WERI-Rb-1 (cell line): ENCODE data around the gene FRMD4A.

Source experiments
- DNase-seq: peaks from one replicate; pipeline ENCODE4 v3.0.0-alpha.2; 2020
- H3K27ac ChIP-seq: fragments of 250-450 bp; sonication (Bioruptor Pico); 2 replicates; pipeline ENCODE4 v1.5.1; 2020; ENCODE audit warnings: mild to moderate bottlenecking, moderate library complexity
- H3K27me3 ChIP-seq: fragments of 250-450 bp; sonication (Bioruptor Pico); 2 replicates; pipeline ENCODE4 v1.5.1; 2021; ENCODE audit warnings: mild to moderate bottlenecking, low read depth, moderate library complexity; ENCODE audit not compliant: insufficient read depth, severe bottlenecking
- H3K36me3 ChIP-seq: fragments of 250-450 bp; sonication (Bioruptor Pico); 2 replicates; pipeline ENCODE4 v1.5.1; 2020; ENCODE audit warnings: mild to moderate bottlenecking, moderate library complexity
- H3K4me3 ChIP-seq: 2 replicates; pipeline ENCODE4 v1.5.1; 2011; ENCODE audit warnings: low read depth, mild to moderate bottlenecking, control low read depth, low read length
- H3K9me3 ChIP-seq: fragments of 250-450 bp; sonication (Bioruptor Pico); 2 replicates; pipeline ENCODE4 v1.5.1; 2021; ENCODE audit warnings: mild to moderate bottlenecking, moderate library complexity; ENCODE audit not compliant: severe bottlenecking
- TF ChIP-seq, protein P1 (sequence below): IDR thresholded peaks from 2 replicates; pipeline ENCODE4 v1.5.1; 2011; ENCODE audit warnings: low read depth, mild to moderate bottlenecking, control low read depth, inconsistent platforms, low read length

The FRMD4A gene

GRCh38 chr10:14086596-14086995, 244.1 kb downstream of the FRMD4A start:
- no peak overlapping the region for H3K4me3 ChIP-seq
- no peak overlapping the region for H3K27ac ChIP-seq
- no peaks in the 10 kb centered on the region for H3K36me3 ChIP-seq
- H3K9me3 ChIP-seq, result no peaks in the 10 kb centered on the region
- DNase-seq, result no peak
- no peaks in the 10 kb centered on the region for H3K27me3 ChIP-seq
- TF ChIP-seq, protein P1, sequence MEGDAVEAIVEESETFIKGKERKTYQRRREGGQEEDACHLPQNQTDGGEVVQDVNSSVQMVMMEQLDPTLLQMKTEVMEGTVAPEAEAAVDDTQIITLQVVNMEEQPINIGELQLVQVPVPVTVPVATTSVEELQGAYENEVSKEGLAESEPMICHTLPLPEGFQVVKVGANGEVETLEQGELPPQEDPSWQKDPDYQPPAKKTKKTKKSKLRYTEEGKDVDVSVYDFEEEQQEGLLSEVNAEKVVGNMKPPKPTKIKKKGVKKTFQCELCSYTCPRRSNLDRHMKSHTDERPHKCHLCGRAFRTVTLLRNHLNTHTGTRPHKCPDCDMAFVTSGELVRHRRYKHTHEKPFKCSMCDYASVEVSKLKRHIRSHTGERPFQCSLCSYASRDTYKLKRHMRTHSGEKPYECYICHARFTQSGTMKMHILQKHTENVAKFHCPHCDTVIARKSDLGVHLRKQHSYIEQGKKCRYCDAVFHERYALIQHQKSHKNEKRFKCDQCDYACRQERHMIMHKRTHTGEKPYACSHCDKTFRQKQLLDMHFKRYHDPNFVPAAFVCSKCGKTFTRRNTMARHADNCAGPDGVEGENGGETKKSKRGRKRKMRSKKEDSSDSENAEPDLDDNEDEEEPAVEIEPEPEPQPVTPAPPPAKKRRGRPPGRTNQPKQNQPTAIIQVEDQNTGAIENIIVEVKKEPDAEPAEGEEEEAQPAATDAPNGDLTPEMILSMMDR, result no peak

DNA sequence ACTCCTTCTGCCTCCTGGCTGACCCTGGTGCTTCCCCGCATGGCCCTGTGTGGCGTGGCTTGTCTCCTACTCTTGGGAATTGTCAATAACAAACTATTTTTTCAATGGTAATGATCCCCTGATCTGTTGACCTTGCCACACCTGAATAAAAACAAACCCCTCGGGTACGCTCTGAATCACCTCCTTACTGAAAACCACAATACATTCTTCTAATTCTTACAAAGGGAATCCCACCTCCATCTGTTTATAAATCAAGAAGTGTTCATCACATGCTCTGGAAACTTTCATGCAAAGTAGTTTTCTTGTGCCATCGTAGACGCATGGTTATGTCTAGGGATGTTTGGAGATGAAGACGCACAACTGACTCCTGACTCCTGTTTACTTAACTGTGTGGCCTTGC, 245.8 kb downstream of the FRMD4A start:
- Histone ChIP-seq H3K27ac (no peak overlapping the region), H3K4me3 (no peak overlapping the region), H3K27me3 (no peaks in the 10 kb centered on the region), H3K9me3 (no peaks in the 10 kb centered on the region), H3K36me3 (no peaks in the 10 kb centered on the region)
- TF ChIP-seq, protein P1, result no peak
- DNase-seq, result no peak

DNA sequence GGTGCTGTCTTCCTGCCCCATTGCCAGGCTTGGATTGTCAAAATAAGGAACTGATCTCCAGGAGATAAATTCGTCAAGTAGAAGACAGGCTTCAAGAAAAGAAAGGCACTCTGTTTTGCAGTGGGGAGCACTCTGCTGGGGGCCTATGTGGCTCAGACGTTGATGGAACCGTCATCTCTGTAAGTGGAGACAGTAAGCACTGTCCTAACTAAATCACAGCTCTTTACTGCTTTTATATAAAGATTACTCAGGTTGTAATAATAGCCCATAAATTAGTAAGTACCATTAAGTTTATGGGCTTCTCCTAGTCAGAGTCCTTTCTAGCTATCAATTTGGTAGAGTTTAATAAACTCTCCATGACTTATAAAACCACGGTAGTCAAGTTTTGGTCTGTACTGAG, 249.9 kb downstream of the FRMD4A start:
- TF ChIP-seq, protein P1, result no peak
- Histone ChIP-seq H3K9me3 (no peaks in the 10 kb centered on the region), H3K36me3 (no peaks in the 10 kb centered on the region), H3K27me3 (no peaks in the 10 kb centered on the region), H3K4me3 (no peak overlapping the region), H3K27ac (no peak overlapping the region)
- no peak for DNase-seq

DNA sequence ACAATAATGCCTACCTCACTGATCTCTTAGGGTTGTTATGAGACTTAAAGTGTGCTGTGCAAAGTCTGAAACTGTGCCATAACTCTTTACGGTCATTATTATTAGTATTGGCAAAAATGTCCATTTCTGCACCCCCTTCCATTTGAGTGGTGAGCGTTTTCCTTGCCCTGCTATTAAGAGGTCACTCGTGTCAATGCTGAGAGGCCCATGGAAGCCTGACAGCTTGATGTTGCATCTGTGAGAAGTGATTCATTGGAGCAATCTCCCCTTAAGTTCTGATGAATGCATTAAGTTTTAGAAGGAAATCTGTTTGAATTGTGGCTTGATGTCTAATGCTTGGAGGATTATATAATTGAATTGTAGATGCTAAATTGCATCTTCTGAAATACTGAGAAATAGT, 253.3 kb downstream of the FRMD4A start:
- TF ChIP-seq, protein P1, result no peak
- Histone ChIP-seq H3K27ac (no peak overlapping the region), H3K9me3 (no peaks in the 10 kb centered on the region), H3K4me3 (no peak overlapping the region), H3K36me3 (no peaks in the 10 kb centered on the region), H3K27me3 (no peaks in the 10 kb centered on the region)
- DNase-seq, result no peak

DNA sequence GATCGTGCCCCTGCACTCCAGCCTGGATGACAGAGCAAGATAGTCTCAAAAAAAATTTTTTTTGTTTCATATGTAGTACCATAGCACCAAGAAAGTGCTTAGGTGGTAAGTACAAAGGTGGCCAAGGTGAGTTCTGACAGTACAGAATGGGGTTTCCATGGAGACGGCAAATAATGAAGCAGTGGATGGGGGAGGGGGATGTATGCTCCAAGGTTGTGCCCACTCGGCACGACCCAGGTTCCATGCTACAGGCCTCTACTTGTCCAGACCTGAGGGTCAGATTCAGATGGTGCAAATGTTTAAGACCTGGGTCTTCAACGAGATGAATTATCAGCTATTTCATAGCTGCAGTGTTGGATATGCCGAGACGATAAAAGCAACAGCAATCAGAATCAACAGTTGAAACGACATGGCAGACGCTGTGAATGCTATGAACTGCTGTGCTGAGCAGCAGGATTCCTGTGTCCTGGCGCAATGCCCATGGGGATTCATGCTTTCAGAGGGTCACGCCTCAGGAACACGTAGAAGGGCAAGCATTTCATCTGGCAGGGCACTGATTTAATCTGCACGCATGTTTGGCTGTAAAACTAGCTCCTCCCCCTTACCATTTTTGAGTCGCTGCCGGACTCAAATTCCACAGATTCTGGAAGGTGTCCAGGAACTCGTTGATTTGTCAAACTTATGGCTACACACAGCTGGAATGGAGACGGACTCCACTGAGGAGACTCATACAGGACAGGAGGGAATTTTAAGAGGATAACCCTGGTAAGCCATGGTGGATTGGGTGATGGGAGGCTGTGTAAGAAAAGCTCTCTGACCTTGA, 256.5 kb downstream of the FRMD4A start:
- H3K4me3 ChIP-seq, result no peak overlapping the region
- no peak overlapping the region for H3K27ac ChIP-seq
- DNase-seq, result no peak
- H3K9me3 ChIP-seq, result no peaks in the 10 kb centered on the region
- TF ChIP-seq, protein P1, result no peak
- H3K36me3 ChIP-seq, result no peaks in the 10 kb centered on the region
- H3K27me3 ChIP-seq, result no peaks in the 10 kb centered on the region

GRCh38 chr10:14072541-14072940, 258.2 kb downstream of the FRMD4A start:
- Histone ChIP-seq H3K27me3 (no peaks in the 10 kb centered on the region), H3K27ac (no peak overlapping the region), H3K4me3 (no peak overlapping the region), H3K36me3 (no peaks in the 10 kb centered on the region), H3K9me3 (no peaks in the 10 kb centered on the region)
- TF ChIP-seq, protein P1, result no peak
- DNase-seq, result no peak
